GM19455 (cell line): Measurements from ENCODE around the gene ZNF160.
"Not testable (repeated sequence)": the region's sequence is repeated elsewhere in the genome, so short reads cannot be mapped to it uniquely, and the experiment has no call there.

Experiments
- ATAC-seq: cut with Tn5 transposase; IDR thresholded peaks from one replicate; pipeline ENCODE4 v1.9.1; 2021; ENCODE audit not compliant: unreplicated experiment

The ZNF160 gene

DNA sequence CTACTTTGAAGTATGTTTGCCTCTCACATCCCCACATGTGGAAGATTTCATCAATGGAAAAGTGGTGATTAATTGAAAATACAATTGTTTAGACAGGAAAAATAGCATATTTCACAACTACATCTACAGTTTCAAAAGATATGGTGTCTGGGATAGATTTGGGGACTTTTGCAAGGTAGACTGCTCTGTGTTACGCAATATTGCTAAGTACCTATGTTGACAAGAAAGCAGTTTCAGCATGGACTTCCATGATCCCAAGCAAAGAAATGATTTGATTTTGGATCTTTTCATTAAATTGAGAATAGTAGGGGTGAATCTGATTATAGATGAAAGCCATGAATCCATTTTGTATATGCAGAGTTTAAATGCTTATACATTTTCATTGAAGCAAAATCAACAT, 10.5 kb downstream of the ZNF160 start:
- ATAC-seq = no peak

DNA sequence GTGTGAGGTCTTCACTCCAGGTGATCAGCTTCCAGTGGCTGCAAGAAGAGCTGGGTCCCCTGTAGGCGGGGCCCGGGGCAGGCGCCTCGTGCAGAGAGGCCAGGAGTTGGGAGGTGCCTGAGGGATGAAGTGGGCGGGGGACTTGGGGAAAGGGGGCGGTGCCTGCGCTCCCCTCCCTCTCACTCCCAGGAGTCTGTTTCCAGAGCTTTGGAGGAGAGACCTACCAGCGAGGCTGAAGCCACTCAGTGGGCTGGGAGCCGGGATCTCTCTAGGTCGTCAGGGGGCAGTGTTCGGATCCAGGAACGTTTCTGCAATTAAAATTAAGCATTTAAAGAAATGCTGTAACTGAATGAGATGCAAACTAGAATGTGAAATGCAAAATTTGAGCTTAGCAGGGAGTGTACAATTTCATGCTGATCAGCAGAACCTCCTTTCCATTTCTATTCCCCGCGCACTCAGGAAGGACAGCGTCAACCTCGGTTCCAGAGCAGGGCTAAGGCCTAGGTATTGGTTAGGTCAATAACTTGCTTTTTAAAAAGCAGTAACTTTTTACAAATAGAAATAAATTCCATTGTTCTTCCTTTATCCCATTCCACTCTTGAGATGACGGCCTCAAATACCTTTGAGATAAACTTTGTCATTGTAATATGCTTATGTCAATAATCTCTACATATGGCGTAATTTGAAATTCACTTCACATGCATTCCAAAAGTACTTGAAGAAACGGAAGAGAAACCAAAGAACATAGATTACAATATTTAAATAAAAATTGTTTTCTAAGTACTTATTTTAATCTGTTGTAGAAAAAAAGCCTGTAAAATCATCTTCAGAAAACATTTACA, 11.6 kb downstream of the ZNF160 start:
- ATAC-seq = no peak

DNA sequence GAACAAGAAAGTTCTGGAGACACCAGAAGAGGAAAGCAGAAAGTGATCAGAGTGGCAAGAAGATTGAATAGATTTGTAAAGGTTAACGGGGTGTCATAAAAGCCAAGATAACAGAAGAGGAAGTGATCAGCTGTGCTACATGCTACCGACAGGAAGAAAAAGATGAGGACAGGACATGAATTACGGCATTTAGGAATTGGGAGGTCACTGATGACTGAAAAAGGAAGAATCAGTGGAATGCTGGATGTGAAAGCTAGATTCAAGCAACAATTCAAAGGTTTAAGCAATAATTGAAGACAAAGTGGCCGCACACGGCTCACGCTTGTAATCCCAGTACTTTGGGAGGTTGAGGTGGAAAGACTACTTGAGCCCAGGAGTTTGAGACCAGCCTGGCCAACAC, 15.1 kb downstream of the ZNF160 start:
- no peak for ATAC-seq

DNA sequence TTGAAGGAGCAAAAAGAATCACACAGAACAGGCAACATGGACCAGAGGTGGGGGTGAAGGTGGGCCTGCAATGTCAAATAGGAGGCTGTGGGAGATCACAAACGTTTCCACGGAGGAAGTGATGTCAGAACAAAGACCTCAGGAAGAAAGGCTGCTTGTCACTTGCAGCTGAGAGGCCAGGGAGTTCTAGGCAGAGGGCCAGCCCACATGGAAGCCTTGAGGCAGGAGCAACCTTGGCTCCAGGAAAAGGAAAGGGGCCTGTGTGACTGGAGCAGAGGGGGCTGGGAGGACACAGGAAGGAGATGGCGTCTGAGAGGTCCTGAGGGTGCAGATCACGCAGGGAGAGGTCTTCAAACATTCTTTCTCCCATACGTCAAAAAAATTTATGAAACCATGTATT, 16.3 kb downstream of the ZNF160 start:
- no peak for ATAC-seq

DNA sequence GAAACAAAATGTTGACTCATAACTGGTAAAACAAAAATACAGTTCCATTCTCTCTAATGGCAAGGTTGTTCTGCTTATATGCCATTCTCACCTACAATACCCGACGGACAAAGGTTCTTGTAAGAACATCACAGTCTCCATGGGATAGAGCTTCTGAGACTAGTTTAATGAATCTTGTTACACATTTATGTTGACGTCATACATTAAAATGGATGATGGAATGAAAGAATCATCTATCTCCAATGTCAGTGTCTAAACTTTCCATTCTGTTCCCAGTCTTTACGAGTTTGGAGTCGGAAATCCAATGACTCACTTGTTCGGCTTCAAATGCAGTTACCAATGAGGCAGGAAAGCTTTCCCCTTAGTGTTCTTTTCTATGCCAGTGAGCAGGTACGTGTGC, 17.7 kb downstream of the ZNF160 start:
- no peak for ATAC-seq

DNA sequence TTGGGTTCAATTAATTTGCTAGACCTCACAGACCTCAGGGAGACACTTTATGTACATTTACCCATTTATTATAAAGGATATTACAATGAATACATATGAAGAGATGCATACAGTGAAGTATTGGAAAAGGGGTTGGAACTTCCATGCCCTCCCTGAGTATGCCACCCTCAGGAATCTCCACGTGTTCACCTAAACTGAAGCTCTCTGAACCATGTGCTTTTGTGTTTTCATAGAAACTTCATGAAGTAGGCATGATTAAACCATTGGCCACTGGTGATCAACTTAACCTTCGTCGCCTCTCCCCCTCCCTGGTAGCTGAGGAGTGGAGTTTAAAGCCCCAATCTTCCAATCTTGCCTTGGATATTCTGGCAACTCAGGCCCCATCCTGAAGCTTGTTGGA, 20.3 kb downstream of the ZNF160 start:
- ATAC-seq = no peak

DNA sequence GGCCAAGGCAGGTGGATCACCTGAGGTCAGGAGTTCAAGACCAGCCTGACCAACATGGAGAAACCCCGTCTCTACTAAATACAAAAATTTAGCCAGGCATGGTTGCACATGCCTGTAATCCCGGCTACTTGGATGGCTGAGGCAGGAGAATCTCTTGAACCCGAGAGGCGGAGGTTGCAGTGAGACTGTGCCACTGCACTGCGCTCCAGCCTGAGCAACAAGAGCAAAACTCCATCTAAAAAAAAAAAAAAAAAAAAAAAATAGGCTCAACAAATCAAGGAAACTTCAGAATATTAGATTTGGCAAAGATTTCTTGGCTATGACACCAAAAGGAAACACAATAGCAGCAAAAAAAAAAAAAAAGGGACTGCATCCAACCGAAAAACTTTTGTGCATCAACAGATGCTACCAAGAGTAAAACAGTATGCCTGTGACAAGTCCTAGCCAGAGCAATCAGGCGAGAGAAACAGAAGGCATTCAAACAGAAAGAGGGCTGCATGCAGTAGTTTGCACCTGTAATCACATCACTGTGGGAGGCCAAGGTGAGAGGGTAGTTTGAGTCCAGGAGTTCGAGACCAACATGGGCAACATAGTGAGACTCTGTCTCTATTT, 23.8 kb downstream of the ZNF160 start:
- ATAC-seq = no peak

DNA sequence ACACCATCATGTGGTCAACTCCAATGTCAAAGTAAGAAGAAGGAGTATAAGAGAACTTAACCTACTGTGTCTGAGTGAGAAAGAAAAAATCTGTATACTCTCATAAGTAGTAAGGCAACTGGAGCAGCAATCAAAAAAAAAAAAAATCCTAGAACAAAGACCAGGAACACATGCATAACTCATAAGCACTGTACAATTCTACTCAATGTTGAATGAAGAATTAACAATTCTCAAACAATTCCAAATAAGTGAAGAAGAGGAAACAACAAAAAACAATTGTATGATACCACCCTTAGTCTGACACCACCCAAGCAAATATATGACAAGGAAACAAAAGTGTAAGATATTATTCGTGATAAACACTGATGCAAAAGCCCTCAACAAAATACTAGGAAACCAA, 24.6 kb downstream of the ZNF160 start:
- ATAC-seq = no peak

DNA sequence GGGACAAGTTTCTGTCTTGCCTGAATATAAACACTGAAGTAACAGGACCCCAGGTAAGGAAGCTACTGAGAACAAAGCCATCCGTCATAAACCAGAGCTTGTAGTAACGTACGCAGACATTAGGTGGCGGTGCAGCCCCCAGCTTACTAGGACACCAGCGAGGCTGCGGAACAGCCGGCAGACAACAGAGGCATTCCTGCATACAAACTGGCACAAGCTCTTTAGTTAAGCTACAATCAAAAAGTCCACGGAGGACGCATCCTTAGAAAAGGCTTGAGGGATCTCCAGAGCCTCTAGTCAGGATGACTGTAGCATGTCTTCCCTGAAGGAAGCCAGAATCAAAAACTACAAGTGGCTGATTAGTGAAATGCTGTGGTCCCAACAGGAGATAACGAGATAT, 26.2 kb downstream of the ZNF160 start:
- no peak for ATAC-seq

DNA sequence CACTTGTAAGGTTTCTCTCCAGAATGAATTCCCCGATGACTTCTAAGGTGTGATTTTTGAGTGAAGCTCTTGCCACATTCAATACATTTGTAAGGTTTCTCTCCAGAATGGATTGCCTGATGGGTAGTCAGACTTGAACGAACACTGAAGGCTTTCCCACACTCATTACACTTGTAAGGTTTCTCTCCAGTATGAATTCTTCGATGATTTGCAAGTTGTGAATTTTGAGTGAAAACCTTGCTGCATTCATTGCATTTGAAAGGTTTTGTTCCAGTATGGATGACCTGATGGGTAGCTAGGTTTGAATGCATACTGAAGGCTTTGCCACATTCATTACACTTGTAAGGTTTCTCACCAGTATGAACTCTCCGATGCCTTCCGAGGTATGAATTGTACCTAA, 34.4 kb downstream of the ZNF160 start:
- no peak for ATAC-seq

DNA sequence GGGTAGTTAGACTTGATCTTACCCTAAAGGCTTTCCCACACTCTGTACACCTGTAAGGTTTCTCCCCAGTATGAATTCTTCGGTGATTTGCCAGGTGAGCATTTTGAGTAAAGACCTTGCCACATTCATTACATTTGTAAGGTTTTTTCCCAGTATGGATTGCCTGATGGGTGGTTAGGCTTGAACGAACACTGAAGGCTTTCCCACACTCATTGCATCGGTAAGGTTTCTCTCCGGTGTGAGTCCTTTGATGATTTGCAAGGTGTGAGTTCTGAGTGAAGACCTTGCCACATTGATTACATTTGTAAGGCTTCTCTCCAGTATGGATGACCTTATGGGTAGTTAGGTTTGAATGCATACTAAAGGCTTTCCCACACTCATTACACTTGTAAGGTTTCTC, 35.0 kb downstream of the ZNF160 start:
- no peak for ATAC-seq

DNA sequence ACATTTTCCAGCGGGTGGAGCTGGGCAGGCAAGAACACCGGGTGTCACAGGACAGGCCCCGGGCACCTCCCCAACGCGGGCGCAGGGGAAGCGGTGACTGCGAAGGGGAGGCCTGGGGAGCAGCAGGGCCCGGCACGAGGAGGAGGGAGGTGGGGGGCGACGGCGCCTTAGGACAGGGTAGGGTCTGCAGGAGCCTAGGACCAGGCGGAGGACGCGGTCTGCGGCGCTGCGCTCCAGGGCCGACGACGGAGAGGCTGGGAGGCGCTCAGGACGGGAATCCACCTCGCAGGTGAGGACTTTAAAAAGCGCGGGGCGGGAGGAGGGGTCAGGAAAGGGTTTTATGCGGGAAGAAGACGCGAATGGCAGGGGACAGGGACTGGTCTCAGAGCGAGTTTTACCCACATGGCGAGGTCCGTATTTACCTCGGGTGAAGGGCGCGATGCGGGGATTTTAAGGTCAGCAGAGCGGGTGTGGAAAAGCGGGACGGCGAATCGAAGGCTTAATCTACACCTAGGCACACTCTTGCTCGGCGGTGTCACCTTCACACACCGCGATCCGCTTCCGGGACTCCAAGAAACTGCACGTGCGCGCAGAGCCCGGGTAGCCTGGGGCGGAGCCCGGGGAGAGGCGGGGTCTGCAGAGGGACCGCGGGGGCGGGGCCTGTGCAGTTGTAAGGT, 45.2 kb downstream of the ZNF160 start:
- ATAC-seq = no peak

DNA sequence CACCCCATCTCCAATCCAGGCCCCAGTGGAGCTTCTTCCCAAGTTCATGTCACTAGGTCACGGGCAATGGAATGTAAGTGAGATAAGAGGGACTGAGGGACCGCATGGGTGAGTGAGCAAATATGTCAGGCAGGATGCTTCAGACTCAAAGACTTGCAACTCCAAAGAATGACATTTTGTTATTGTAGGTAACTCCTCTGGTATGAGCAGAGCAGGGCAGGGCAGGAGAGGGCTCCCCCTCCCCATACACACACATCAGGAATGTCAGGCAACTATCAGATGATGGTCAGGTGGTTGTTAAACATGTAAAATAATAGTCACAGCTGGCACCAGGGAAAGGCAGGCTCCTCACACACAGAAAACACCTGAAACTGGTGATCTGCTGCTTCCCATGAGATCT, 48.1 kb downstream of the ZNF160 start:
- no peak for ATAC-seq

DNA sequence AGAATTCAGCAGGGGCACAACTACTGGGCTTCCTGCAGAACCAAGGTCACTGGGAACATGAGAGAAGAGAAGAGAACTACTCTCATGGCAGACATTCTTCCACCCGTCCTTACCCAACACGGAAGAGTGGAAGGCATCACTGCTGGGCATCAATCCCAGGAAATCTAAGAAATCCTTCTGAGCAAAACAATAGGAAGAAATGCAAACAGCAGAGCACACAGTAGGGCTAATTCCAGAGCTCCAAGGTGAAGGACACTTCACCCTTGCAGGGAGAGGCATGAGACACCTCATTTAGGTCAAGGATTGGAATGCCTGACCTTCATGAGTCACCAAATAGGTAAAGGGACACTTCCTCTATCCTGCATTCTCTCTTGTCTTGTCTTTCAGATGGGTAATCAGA, 55.8 kb downstream of the ZNF160 start:
- no peak for ATAC-seq

DNA sequence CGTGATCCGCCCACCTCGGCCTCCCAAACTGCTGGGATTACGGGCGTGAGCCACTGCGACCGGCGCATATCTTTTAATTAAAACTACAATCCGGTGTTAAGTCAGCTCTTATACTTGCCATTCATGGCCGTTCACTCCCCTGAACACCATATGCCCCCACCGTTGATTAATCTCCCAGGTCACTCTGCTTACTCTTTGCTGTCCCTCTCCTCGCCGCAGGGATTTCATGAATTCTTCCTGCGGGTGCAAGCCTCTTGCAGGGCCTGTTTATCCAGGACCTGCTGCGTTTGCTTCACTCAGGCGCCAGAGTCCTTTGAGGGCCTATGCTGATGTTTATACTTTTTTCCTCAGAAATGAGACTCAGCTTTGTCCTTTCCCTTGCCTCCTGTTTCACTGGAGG, 57.7 kb downstream of the ZNF160 start:
- ATAC-seq = no peak

DNA sequence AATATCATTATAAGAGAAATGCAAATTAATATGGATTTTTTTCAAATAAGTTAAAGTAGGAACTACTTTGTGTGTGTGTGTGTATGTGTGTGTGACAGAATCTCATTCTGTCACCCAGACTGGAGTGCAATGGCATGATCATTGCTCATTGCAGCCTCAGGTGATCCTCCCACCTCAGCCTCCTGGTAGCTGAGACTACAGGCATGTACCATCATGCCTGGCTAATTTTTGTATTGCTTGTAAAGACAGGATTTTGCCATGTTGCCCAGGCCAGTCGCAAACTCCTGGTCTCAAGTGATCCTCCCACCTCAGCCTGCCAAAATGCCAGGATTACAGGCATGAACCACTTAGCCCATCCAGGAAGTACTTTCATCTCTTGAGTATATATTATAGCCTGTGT, 61.9 kb downstream of the ZNF160 start:
- no peak for ATAC-seq

DNA sequence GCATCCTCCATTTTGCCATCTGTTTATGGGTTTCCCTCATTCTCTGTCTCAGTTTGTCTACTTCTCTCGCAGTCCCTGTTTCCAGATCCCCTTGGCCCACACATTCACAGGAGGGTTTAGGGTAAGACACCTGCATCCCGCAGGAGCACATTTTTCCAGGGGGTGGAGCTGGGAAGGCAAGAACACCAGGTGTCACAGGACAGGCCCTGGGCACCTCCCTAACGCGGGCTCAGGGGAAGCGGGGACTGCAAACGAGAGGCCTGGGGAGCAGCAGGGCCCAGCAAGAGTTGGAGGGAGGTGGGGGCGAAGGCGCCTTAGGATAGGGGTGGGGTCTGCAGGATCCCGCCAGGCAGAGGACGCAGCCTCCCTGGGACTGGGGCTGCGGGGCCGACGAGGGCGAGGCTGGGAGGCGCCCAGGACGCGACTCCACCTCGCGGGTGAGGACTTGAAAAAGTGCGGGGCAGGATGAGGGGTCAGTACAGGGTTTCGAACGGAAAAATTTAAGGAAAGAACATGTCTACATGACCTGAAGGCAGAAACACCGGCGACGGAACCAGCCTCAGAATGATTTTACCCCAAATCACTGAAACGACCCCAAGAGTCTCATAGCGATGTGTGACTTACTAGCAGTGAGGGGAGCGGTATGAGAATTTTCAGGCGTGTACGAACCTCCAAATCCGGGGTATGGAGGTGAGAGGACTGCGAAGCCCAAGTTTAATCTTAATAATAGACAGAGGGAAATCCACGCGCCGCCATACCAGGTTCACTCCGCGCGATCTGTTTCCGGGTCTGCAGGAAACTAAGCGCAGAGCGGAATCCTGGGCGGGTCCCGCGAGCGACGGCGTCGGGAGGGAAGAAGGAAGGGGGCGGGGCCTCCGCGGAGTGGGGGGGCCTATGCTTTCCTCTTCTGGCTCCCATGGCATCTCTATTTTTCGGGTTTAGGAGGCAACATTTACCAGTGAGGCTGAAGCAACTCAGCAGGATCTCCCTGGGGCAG, 65.8 kb downstream of the ZNF160 start:
- ATAC-seq = no peak

DNA sequence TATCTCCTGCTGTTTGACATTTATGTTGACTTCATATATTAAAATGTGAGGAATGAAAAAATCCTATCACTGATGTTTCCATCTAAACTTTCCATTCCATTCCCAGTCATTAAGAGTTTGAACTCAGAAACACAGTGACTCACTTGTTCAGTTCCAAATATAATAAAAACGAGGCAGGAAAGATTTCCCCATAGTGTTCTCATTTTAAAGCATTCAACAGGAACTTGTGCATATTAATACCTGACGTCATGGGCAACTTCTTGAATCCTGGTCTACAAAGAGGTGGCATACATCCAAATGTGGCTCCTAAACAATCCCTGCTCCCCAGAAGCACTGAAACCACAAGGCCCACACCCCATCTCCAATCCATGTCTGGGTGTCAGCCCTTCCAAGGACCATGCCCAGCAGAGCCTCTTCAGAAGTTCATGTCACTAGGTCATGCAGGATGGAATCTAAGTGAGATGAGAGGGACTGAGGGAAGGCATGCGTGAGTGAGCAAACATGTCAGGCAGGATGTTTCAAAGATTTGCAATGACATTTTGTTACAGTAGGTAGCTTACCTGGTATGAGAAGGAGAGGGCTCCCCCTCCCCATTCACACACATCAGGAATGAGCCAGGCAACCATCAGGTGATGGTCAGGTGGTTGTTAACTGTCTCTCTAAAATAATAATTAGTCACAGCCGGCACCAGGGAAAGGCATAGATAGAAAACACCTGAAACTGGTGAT, 68.1 kb downstream of the ZNF160 start:
- no peak for ATAC-seq

DNA sequence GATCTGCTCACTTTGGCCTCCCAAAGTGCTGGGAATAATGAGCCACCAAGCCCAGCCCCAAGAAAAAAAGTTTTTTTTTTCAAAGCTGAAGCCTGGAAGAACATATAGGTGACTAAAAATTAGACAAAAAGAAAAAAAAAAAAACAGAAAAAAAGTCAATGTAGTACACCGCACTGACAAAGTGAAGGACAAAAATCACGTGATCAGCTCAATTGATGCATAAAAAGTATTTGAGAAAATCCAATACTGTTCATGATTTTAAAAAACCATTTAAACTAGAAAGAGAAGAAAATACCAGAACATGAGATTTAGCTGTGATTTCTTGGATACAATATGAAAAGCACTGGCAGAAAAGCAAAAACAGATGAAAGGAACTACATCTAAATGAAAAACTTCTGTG, 69.2 kb downstream of the ZNF160 start:
- no peak for ATAC-seq

DNA sequence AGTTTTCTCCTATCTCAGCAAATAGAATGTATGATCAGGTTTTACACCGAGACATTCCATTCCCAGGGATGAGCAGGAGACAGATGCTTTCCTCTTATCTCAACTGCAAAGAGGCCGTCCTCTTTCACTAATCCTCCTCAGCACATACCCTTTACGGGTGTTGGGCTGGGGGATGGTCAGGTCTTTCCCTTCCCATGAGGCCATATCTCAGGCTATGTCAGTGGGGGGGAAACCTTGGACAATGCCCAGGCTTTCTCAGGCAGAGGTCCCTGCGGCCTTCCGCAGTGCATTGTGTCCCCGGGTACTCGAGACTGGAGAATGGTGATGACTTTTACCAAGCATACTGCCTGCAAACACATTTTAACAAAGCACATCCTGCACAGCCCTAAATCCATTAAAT, 74.9 kb downstream of the ZNF160 start:
- not testable (repeated sequence) for ATAC-seq
